Lower lobe of right lung (tissue), 2 donors: Measurements from ENCODE around the gene S100A1. TPM values are rescaled to one million over a fixed set of nuclear protein-coding genes. Genes with fewer than 3 reads are reported as not detected.
"Not testable (repeated sequence)": the region's sequence is repeated elsewhere in the genome, so short reads cannot be mapped to it uniquely, and the experiment has no call there.

Source experiments
- ATAC-seq, 2 donors: fragments of 200-7000 bp; cut with Tn5 transposase; one replicate each; pipeline ENCODE4 v1.9.1; 2020 to 2022; ENCODE audit warnings: mild to moderate bottlenecking in 2 of 2, moderate library complexity in 2 of 2
- DNase-seq: peaks from one replicate; pipeline ENCODE4 v3.0.0-alpha.2; 2020
- H3K27ac ChIP-seq: fragments of 200-600 bp; one replicate; pipeline ENCODE4 v1.8.0; 2022
- H3K27me3 ChIP-seq: fragments of 200-600 bp; one replicate; pipeline ENCODE4 v1.8.0; 2022; ENCODE audit warnings: low read depth
- H3K36me3 ChIP-seq: fragments of 200-600 bp; one replicate; pipeline ENCODE4 v1.8.0; 2022; ENCODE audit warnings: mild to moderate bottlenecking
- H3K4me1 ChIP-seq: fragments of 200-600 bp; one replicate; pipeline ENCODE4 v1.8.0; 2022
- H3K4me3 ChIP-seq: fragments of 200-600 bp; one replicate; pipeline ENCODE4 v1.8.0; 2022; ENCODE audit warnings: mild to moderate bottlenecking
- H3K9me3 ChIP-seq: fragments of 200-600 bp; one replicate; pipeline ENCODE4 v1.8.0; 2022
- CTCF ChIP-seq: fragments of 200-600 bp; IDR thresholded peaks from one replicate; pipeline ENCODE4 v1.8.0; 2022; ENCODE audit warnings: antibody characterized with exemption, mild to moderate bottlenecking
- intact Hi-C: fragments of 100-400 bp; cut with DNase I; formaldehyde crosslinking; loops from one replicate; pipeline ENCODE4 v1.11.0; 2022
- total RNA-seq: library from RNA; stranded (reverse); fragmentation: NEBNext Ultra II Directional; extraction: Animal tissue kit (Norgen Biotek cat#: 25700); gene quantifications from one replicate; pipeline ENCODE4 v1.2.1, GENCODE V29; 2021
- donor health status: DM: no; HTN: yes; CAD: no; lungs with severe emphysema.

S100A1 gene
- total RNA-seq, 1 donor from 2014 or later: 0.71 TPM

GRCh38 chr1:153585006-153585405 lies 43.2 kb upstream of the S100A1 start:
- H3K9me3 ChIP-seq: no peaks in the 10 kb centered on the region
- H3K27ac ChIP-seq: no peak overlapping the region
- no peak overlapping the region for H3K4me3 ChIP-seq
- H3K27me3 ChIP-seq: no peaks in the 10 kb centered on the region
- H3K36me3 ChIP-seq: no peaks in the 10 kb centered on the region
- intact Hi-C loops: no loop called here
- TF ChIP-seq CTCF: no peak
- DNase-seq (no peak), ATAC-seq (no peak)
- no peaks in the 10 kb centered on the region for H3K4me1 ChIP-seq

DNA sequence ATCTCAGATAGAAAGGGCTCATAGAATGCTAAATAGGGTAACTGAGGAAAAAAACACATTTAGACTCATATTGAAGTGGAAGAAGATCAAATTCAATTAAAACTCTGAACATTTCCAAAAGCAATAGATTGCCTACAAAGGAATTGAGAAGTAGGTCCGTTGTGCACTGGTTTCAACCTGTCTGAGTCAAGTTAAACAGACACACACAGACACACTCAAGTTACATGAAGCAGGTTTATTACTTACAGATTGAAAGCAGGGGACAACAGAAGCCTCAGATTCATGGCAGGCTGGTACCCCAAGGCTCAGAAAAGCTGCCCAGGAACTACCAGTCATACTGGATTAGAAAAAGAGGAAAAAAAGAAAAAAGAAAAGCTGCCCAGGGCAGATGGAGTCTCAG lies 41.9 kb upstream of the S100A1 start:
- H3K36me3 ChIP-seq: no peaks in the 10 kb centered on the region
- H3K4me3 ChIP-seq: no peak overlapping the region
- H3K27ac ChIP-seq: no peak overlapping the region
- TF ChIP-seq CTCF: no peak
- H3K9me3 ChIP-seq: no peaks in the 10 kb centered on the region
- intact Hi-C loops: no loop called here
- ATAC-seq (no peak), DNase-seq (no peak)
- no peaks in the 10 kb centered on the region for H3K4me1 ChIP-seq
- no peaks in the 10 kb centered on the region for H3K27me3 ChIP-seq

- intact Hi-C loops: no loop called here
- Histone ChIP-seq H3K9me3 (no peaks in the 10 kb centered on the region), H3K4me1 (no peaks in the 10 kb centered on the region), H3K4me3 (no peak overlapping the region), H3K27ac (no peak overlapping the region), H3K27me3 (no peaks in the 10 kb centered on the region), H3K36me3 (no peaks in the 10 kb centered on the region)
- no peak for ATAC-seq
- TF ChIP-seq CTCF: no peak
- DNase-seq: no peak
Measured at GRCh38 chr1:153587314-153587713, 40.9 kb upstream of the S100A1 start.

GRCh38 chr1:153588033-153588432 lies 40.2 kb upstream of the S100A1 start:
- H3K36me3 ChIP-seq, DNase-seq, H3K4me3 ChIP-seq, H3K9me3 ChIP-seq, ATAC-seq, H3K4me1 ChIP-seq, H3K27ac ChIP-seq, H3K27me3 ChIP-seq, intact Hi-C loops: not testable (repeated sequence)

DNA sequence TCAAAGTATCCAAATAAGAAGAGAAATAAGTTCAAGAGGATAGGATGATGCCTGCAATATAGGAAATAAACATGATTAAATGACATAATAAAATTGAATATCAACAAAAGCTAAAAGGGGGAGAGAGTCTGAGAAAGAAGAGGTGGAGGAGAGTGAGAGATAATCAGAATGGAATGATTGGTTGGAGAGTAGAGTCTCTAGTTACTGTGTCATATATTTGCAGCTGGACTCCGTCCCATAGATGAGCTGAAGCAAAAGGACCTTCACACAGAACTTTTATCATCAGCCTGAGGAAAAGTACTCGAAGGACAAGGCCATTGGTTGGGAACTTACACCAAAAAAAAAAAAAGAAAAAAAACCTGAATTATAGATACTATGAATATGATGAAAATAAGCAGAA lies 39.8 kb upstream of the S100A1 start:
- DNase-seq: no peak
- Histone ChIP-seq H3K27ac (no peak overlapping the region), H3K36me3 (no peaks in the 10 kb centered on the region), H3K4me1 (no peaks in the 10 kb centered on the region), H3K4me3 (no peak overlapping the region), H3K27me3 (no peaks in the 10 kb centered on the region), H3K9me3 (no peaks in the 10 kb centered on the region)
- intact Hi-C loops: no loop called here
- no peak for ATAC-seq
- TF ChIP-seq CTCF: no peak

GRCh38 chr1:153592748-153593147 lies 35.5 kb upstream of the S100A1 start:
- H3K27ac ChIP-seq: no peak overlapping the region
- no peaks in the 10 kb centered on the region for H3K4me1 ChIP-seq
- ATAC-seq (no peak), DNase-seq (no peak)
- no peaks in the 10 kb centered on the region for H3K27me3 ChIP-seq
- no peak overlapping the region for H3K4me3 ChIP-seq
- TF ChIP-seq CTCF: no peak
- H3K36me3 ChIP-seq: no peaks in the 10 kb centered on the region
- no peaks in the 10 kb centered on the region for H3K9me3 ChIP-seq
- intact Hi-C loops: no loop called here
